IMR-90 (cell line): ENCODE data around the gene KRTCAP2. TPM values are rescaled to one million over a fixed set of nuclear protein-coding genes. Genes with fewer than 3 reads are reported as not detected.

ENCODE experiments used
- ATAC-seq: fragments of 200-7000 bp; cut with Tn5 transposase; 2 replicates; pipeline ENCODE4 v1.9.1; 2020; ENCODE audit warnings: low read depth, mild to moderate bottlenecking, moderate library complexity
- BruUV-seq: library from RNA; stranded (reverse); fragments of 400-500 nt; replicated peaks from 2 replicates; lab custom pipeline; 2021; lab: Mats Ljungman, UMichigan
- CTCF ChIA-PET: fragments of 300-600 bp; formaldehyde crosslinking; extraction: SDS; loops from one replicate; lab custom pipeline; 2021; ENCODE audit warnings: antibody characterized with exemption; lab: Yijun Ruan, JAX
- POLR2A ChIA-PET: fragments of 300-600 bp; sonication (Branson Sonifier 250); formaldehyde crosslinking; loops from one replicate; lab custom pipeline; 2022; ENCODE audit warnings: antibody characterized with exemption; ENCODE audit not compliant: unreplicated experiment; lab: Charles Lee
- DNase-seq: peaks from one replicate; pipeline ENCODE4 v3.0.0; 2013
- H2AFZ ChIP-seq: replicated peaks from 2 replicates; pipeline ENCODE3; 2013; ENCODE audit warnings: low read length, mild to moderate bottlenecking; ENCODE audit not compliant: poor library complexity
- H2AK5ac ChIP-seq: 2 replicates; pipeline ENCODE4 v1.6.1; 2013; ENCODE audit warnings: low read depth, low read length, inconsistent platforms
- H2AK9ac ChIP-seq: replicated peaks from 2 replicates; pipeline ENCODE3; 2013; ENCODE audit warnings: mild to moderate bottlenecking, low read depth, low read length, moderate library complexity; ENCODE audit not compliant: poor library complexity
- H2BK120ac ChIP-seq: 2 replicates; pipeline ENCODE4 v1.6.1; 2013; ENCODE audit warnings: low read depth, low read length, inconsistent platforms
- H2BK15ac ChIP-seq: 3 replicates; pipeline ENCODE4 v1.6.1; 2013; ENCODE audit warnings: low read depth, low read length, inconsistent platforms
- H2BK20ac ChIP-seq: 2 replicates; pipeline ENCODE4 v1.6.1; 2013; ENCODE audit warnings: low read depth, mild to moderate bottlenecking, inconsistent platforms, low read length, moderate library complexity
- H2BK5ac ChIP-seq: 2 replicates; pipeline ENCODE4 v1.6.1; 2013; ENCODE audit warnings: mild to moderate bottlenecking, low read depth, low read length, inconsistent platforms; ENCODE audit not compliant: poor library complexity, severe bottlenecking
- H3K14ac ChIP-seq: replicated peaks from 2 replicates; pipeline ENCODE4 v1.6.1; 2013; ENCODE audit warnings: low read depth, low read length, inconsistent platforms
- H3K18ac ChIP-seq: 2 replicates; pipeline ENCODE4 v1.6.1; 2013; ENCODE audit warnings: low read depth, low read length, control low read depth
- H3K23ac ChIP-seq: 2 replicates; pipeline ENCODE4 v1.6.1; 2013; ENCODE audit warnings: low read depth, low read length, inconsistent platforms
- H3K27ac ChIP-seq: 2 replicates; pipeline ENCODE4 v1.5.1; 2013; ENCODE audit warnings: mild to moderate bottlenecking, control low read depth, low read length; ENCODE audit not compliant: insufficient read depth
- H3K27me3 ChIP-seq: 2 replicates; pipeline ENCODE4 v1.6.1; 2013; ENCODE audit warnings: low read length; ENCODE audit not compliant: control insufficient read depth, insufficient read depth
- H3K36me3 ChIP-seq: 2 replicates; pipeline ENCODE4 v1.6.1; 2013; ENCODE audit warnings: low read length, mixed read lengths; ENCODE audit not compliant: control insufficient read depth, insufficient read depth
- H3K4ac ChIP-seq: 2 replicates; pipeline ENCODE4 v1.6.1; 2013; ENCODE audit warnings: low read depth, low read length, inconsistent platforms
- H3K4me1 ChIP-seq: 2 replicates; pipeline ENCODE4 v1.6.1; 2013; ENCODE audit warnings: low read length, mixed read lengths; ENCODE audit not compliant: control insufficient read depth, insufficient read depth
- H3K4me2 ChIP-seq: 2 replicates; pipeline ENCODE4 v1.6.1; 2013; ENCODE audit warnings: low read depth, mild to moderate bottlenecking, control low read depth, low read length, moderate library complexity
- H3K4me3 ChIP-seq: 2 replicates; pipeline ENCODE4 v1.5.1; 2013; ENCODE audit warnings: low read depth, mild to moderate bottlenecking, control low read depth, low read length, moderate library complexity; ENCODE audit not compliant: insufficient read depth
- H3K56ac ChIP-seq: 2 replicates; pipeline ENCODE4 v1.6.1; 2013; ENCODE audit warnings: low read length, inconsistent platforms; ENCODE audit not compliant: insufficient read depth; ENCODE audit errors: extremely low read depth
- H3K79me1 ChIP-seq, 2 experiments: 2 replicates each; pipeline ENCODE4 v1.6.1; 2013; ENCODE audit warnings: low read length in 2 of 2, inconsistent platforms in 1 of 2, low read depth in 1 of 2
- H3K9ac ChIP-seq: 2 replicates; pipeline ENCODE4 v1.6.1; 2013; ENCODE audit warnings: low read depth, low read length, control low read depth
- H3K9me1 ChIP-seq: 2 replicates; pipeline ENCODE4 v1.6.1; 2013; ENCODE audit warnings: low read length, inconsistent platforms; ENCODE audit not compliant: insufficient read depth
- H3K9me3 ChIP-seq: 2 replicates; pipeline ENCODE4 v1.6.1; 2013; ENCODE audit warnings: low read length; ENCODE audit not compliant: control insufficient read depth, insufficient read depth
- H4K20me1 ChIP-seq: 2 replicates; pipeline ENCODE4 v1.6.1; 2013; ENCODE audit warnings: low read length, inconsistent platforms; ENCODE audit not compliant: insufficient read depth
- H4K5ac ChIP-seq: 2 replicates; pipeline ENCODE4 v1.6.1; 2013; ENCODE audit warnings: mild to moderate bottlenecking, low read depth, low read length, control low read depth
- H4K8ac ChIP-seq, 2 experiments: 2 replicates each; pipeline ENCODE4 v1.6.1; 2013; ENCODE audit warnings: low read depth in 2 of 2, low read length in 2 of 2, control low read depth in 1 of 2, inconsistent platforms in 1 of 2
- H4K91ac ChIP-seq: 2 replicates; pipeline ENCODE4 v1.6.1; 2013; ENCODE audit warnings: low read depth, low read length, inconsistent platforms; ENCODE audit not compliant: insufficient read depth
- BHLHE40 ChIP-seq: fragments of 150-350 bp; IDR thresholded peaks from 2 replicates; pipeline ENCODE4 v1.6.1; 2016; ENCODE audit warnings: mild to moderate bottlenecking, low read depth, low read length
- CEBPB ChIP-seq: IDR thresholded peaks from 2 replicates; pipeline ENCODE4 v1.6.1; 2012; ENCODE audit warnings: low read depth, low read length, improper control_type of control experiment
- MAFK ChIP-seq: IDR thresholded peaks from 2 replicates; pipeline ENCODE4 v1.6.1; 2012; ENCODE audit warnings: low read depth, low read length, improper control_type of control experiment
- POLR2A ChIP-seq: IDR thresholded peaks from 2 replicates; pipeline ENCODE4 v1.6.1; 2012; ENCODE audit warnings: mild to moderate bottlenecking, low read depth, low read length
- RAD21 ChIP-seq: IDR thresholded peaks from 2 replicates; pipeline ENCODE4 v1.6.1; 2012; ENCODE audit warnings: low read length, improper control_type of control experiment
- RFX5 ChIP-seq: IDR thresholded peaks from 2 replicates; pipeline ENCODE4 v1.8.0; 2012; ENCODE audit warnings: low read depth, mild to moderate bottlenecking, low read length, moderate library complexity
- SMC3 ChIP-seq: fragments of 150-350 bp; IDR thresholded peaks from 2 replicates; pipeline ENCODE4 v1.6.1; 2016; ENCODE audit warnings: low read depth, mild to moderate bottlenecking, antibody characterized with exemption, low read length, moderate library complexity
- USF2 ChIP-seq: fragments of 150-350 bp; IDR thresholded peaks from 2 replicates; pipeline ENCODE4 v1.6.1; 2017; ENCODE audit warnings: mild to moderate bottlenecking, antibody characterized with exemption, low read length, low read depth
- WGBS, 2 experiments: methylation state at CpG; one replicate each; pipeline versions ENCODE4 v1.1.5 to v1.1.7; 2013; ENCODE audit warnings: missing lambda C conversion rate in 2 of 2; ENCODE audit not compliant: insufficient read length in 1 of 2; ENCODE audit errors: extremely low coverage in 2 of 2; 5-methylcytosine and 5-hydroxymethylcytosine counted together
- dilution Hi-C: fragments of 300-500 bp; cut with HindIII; formaldehyde crosslinking; loops from one replicate; pipeline ENCODE4 v1.14.3; 2018; ENCODE audit warnings: low sequenced_read_pairs; ENCODE audit not compliant: unreplicated experiment
- in situ Hi-C: fragments of 300-500 bp; cut with MboI; formaldehyde crosslinking; loops from 3 replicates; pipeline ENCODE4 v1.14.3; 2019; ENCODE audit warnings: low sequenced_read_pairs, inconsistent platforms, mixed read lengths
- intact Hi-C: fragments of 100-400 bp; cut with micrococcal nuclease; formaldehyde crosslinking; loops from 2 replicates; pipeline ENCODE4 v1.10.0; 2022
- polyA plus RNA-seq, 3 experiments: library from polyadenylated mRNA; depleted of rRNA; stranded (reverse); fragments of >200 nt; gene quantifications; 2 replicates each; pipeline ENCODE4 v1.2.3, GENCODE V29; 2012; ENCODE audit warnings: low replicate concordance in 1 of 3
- total RNA-seq: library from RNA; depleted of rRNA; stranded (reverse); fragments of >200 nt; gene quantifications from 2 replicates; pipeline ENCODE4 v1.2.3, GENCODE V29; 2012
- TF ChIP-seq, protein P1 (sequence below): conservative IDR thresholded peaks from 2 replicates; pipeline ENCODE4 v1.5.1; 2012; ENCODE audit warnings: mild to moderate bottlenecking, low read depth, low read length, improper control_type of control experiment
- TF ChIP-seq, protein P2 (sequence below): fragments of 150-350 bp; IDR thresholded peaks from 2 replicates; pipeline ENCODE4 v1.6.1; 2016; ENCODE audit warnings: low read depth, mild to moderate bottlenecking, low read length, moderate library complexity, borderline replicate concordance

The KRTCAP2 gene
- total and polyA plus RNA-seq, 2 of the 4 experiments (the other 2 are of a cell fraction), result 76.7 to 232 TPM

- H3K4me3 ChIP-seq, result no peak overlapping the region
- H3K79me1 ChIP-seq, result peaks cover 0 to 37% of the 10 kb centered on the region in 2 experiments; a peak in 3 of 4 replicates
- no peak for TF ChIP-seq MAFK
- peak; percentile 68 for TF ChIP-seq SMC3
- 0 out of 2 replicates have a peak, but pooled peaks have one; percentile 0 for TF ChIP-seq CEBPB
- TF ChIP-seq, protein P1, sequence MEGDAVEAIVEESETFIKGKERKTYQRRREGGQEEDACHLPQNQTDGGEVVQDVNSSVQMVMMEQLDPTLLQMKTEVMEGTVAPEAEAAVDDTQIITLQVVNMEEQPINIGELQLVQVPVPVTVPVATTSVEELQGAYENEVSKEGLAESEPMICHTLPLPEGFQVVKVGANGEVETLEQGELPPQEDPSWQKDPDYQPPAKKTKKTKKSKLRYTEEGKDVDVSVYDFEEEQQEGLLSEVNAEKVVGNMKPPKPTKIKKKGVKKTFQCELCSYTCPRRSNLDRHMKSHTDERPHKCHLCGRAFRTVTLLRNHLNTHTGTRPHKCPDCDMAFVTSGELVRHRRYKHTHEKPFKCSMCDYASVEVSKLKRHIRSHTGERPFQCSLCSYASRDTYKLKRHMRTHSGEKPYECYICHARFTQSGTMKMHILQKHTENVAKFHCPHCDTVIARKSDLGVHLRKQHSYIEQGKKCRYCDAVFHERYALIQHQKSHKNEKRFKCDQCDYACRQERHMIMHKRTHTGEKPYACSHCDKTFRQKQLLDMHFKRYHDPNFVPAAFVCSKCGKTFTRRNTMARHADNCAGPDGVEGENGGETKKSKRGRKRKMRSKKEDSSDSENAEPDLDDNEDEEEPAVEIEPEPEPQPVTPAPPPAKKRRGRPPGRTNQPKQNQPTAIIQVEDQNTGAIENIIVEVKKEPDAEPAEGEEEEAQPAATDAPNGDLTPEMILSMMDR, result peak; percentile 88
- no peak for TF ChIP-seq RFX5
- TF ChIP-seq USF2, result no peak
- peak; percentile 71 for TF ChIP-seq RAD21
- TF ChIP-seq, protein P2, sequence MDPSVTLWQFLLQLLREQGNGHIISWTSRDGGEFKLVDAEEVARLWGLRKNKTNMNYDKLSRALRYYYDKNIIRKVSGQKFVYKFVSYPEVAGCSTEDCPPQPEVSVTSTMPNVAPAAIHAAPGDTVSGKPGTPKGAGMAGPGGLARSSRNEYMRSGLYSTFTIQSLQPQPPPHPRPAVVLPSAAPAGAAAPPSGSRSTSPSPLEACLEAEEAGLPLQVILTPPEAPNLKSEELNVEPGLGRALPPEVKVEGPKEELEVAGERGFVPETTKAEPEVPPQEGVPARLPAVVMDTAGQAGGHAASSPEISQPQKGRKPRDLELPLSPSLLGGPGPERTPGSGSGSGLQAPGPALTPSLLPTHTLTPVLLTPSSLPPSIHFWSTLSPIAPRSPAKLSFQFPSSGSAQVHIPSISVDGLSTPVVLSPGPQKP, result no peak
- TF ChIP-seq BHLHE40, result no peak
- TF ChIP-seq POLR2A, result no peak
- ATAC-seq (peak; percentile 55), DNase-seq (peak; percentile 64)
- H3K9me1 ChIP-seq, result peaks cover 2% of the 10 kb centered on the region; the same call in 1 of the 2 replicates
- dilution Hi-C loops (no loop called here), intact Hi-C loops (loop anchor here (1.0 to 10.0 kb wide), 4 partner anchors 50 to 472 kb away; partner anchors contain the start of genes CKS1B and SHC1), in situ Hi-C loops (no loop called here)
- no peak overlapping the region for H3K18ac ChIP-seq
- no TSS peak for BruUV-seq
- H3K27ac ChIP-seq, result no peak overlapping the region
- no peak overlapping the region for H2BK15ac ChIP-seq
- WGBS, 2 experiments, result 100% methylated on average over 4 of the region's 8 CpGs; no CpG with 5 or more reads in 1 of the 2 experiments
- H3K56ac ChIP-seq, result no peak overlapping the region
- H3K4me1 ChIP-seq, result peaks cover 3% of the 10 kb centered on the region
- no peak overlapping the region for H3K4me2 ChIP-seq
- H3K9ac ChIP-seq, result no peak overlapping the region
- peak overlapping the region in 1 of 2 experiments; percentile 74; a peak in 1 of 4 replicates for H4K8ac ChIP-seq
- CTCF ChIA-PET, result interaction anchor here (0.9 to 1.7 kb wide), 2 partner anchors 17 to 18 kb away, joined by 4 to 5 read pairs; no protein-coding TSS in a partner anchor
- H3K14ac ChIP-seq, result no peak overlapping the region
- H4K20me1 ChIP-seq, result no peaks in the 10 kb centered on the region
- 0 out of 2 replicates have a peak overlapping the region, but pooled peaks have one; percentile 6 for H4K91ac ChIP-seq
- 0 out of 2 replicates have a peak overlapping the region, but pooled peaks have one; percentile 63 for H3K4ac ChIP-seq
- H3K9me3 ChIP-seq, result no peaks in the 10 kb centered on the region
- peaks cover 33% of the 10 kb centered on the region for H3K36me3 ChIP-seq
- H2BK20ac ChIP-seq, result no peak overlapping the region
- H2AK9ac ChIP-seq, result peak overlapping the region; percentile 88
- H2AK5ac ChIP-seq, result peak overlapping the region; percentile 81
- no peaks in the 10 kb centered on the region for H3K27me3 ChIP-seq
- peak overlapping the region; percentile 55 for H2AFZ ChIP-seq
- no peak overlapping the region for H2BK5ac ChIP-seq
- H4K5ac ChIP-seq, result no peak overlapping the region
- POLR2A ChIA-PET, result no interaction called here
- no peak overlapping the region for H3K23ac ChIP-seq
- no peak overlapping the region for H2BK120ac ChIP-seq
Observed at GRCh38 chr1:155176544-155177071, 3.5 kb upstream of the KRTCAP2 start.
